H1 (cell line): ENCODE data around the gene MOCS3. TPM values are rescaled to one million over a fixed set of nuclear protein-coding genes. Genes with fewer than 3 reads are reported as not detected.

Source experiments
- CTCF ChIA-PET: fragments of 300-600 bp; sonication (Branson Sonifier 250); formaldehyde crosslinking; loops from one replicate; lab custom pipeline; 2021; ENCODE audit not compliant: partially characterized antibody; lab: Charles Lee
- POLR2A ChIA-PET: fragments of 300-600 bp; sonication (Branson Sonifier 250); formaldehyde crosslinking; loops from one replicate; lab custom pipeline; 2021; ENCODE audit warnings: inconsistent platforms; ENCODE audit not compliant: partially characterized antibody; lab: Charles Lee
- DNase-seq, 2 experiments: peaks; one replicate each; pipeline versions ENCODE4 v3.0.0 to v3.0.0-alpha.2; 2010 to 2022; ENCODE audit warnings: low spot score in 2 of 2, low read depth in 1 of 2, mixed read lengths in 1 of 2
- FAIRE-seq: peaks from 2 replicates; lab custom pipeline; 2011; peaks lifted over from hg19 to GRCh38; lab: Jason Lieb, UNC
- H2AFZ ChIP-seq: 2 replicates; pipeline ENCODE4 v1.8.1; 2012; ENCODE audit warnings: low read length, inconsistent platforms
- H2AK5ac ChIP-seq: 2 replicates; pipeline ENCODE4 v1.6.1; 2013; ENCODE audit warnings: low read depth, low read length
- H2BK120ac ChIP-seq: replicated peaks from 2 replicates; pipeline ENCODE3; 2013; ENCODE audit warnings: low read depth, low read length, inconsistent platforms
- H2BK12ac ChIP-seq: 2 replicates; pipeline ENCODE4 v1.6.1; 2013; ENCODE audit warnings: low read depth, low read length
- H2BK15ac ChIP-seq: 2 replicates; pipeline ENCODE4 v1.6.1; 2013; ENCODE audit warnings: low read length
- H2BK20ac ChIP-seq: 2 replicates; pipeline ENCODE4 v1.6.1; 2013; ENCODE audit warnings: low read length
- H2BK5ac ChIP-seq: 2 replicates; pipeline ENCODE4 v1.6.1; 2013; ENCODE audit warnings: low read depth, low read length
- H3K14ac ChIP-seq: 2 replicates; pipeline ENCODE4 v1.6.1; 2013; ENCODE audit warnings: inconsistent platforms; ENCODE audit not compliant: insufficient read length
- H3K18ac ChIP-seq: 2 replicates; pipeline ENCODE4 v1.6.1; 2013; ENCODE audit warnings: low read length; ENCODE audit errors: extremely low read depth
- H3K23ac ChIP-seq: 2 replicates; pipeline ENCODE4 v1.6.1; 2013; ENCODE audit warnings: inconsistent platforms; ENCODE audit not compliant: insufficient read length
- H3K23me2 ChIP-seq: 2 replicates; pipeline ENCODE4 v1.6.1; 2013; ENCODE audit warnings: low read depth, low read length
- H3K27ac ChIP-seq: 2 replicates; pipeline ENCODE4 v1.6.1; 2011; ENCODE audit warnings: low read depth, low read length, inconsistent platforms
- H3K27me3 ChIP-seq, 4 experiments: replicated peaks in 1 of 4; 1 replicate in 1 of 4; 2 replicates in 3 of 4; pipeline versions ENCODE4 v1.6.1 to v1.8.1; 2011 to 2013; ENCODE audit warnings: low read length in 3 of 4, mild to moderate bottlenecking in 3 of 4, inconsistent platforms in 2 of 4, mixed read lengths in 2 of 4, moderate library complexity in 1 of 4; ENCODE audit not compliant: control insufficient read depth in 3 of 4, insufficient read depth in 3 of 4; ENCODE audit errors: extremely low read depth in 1 of 4
- H3K36me3 ChIP-seq, 4 experiments: 2 replicates each; pipeline versions ENCODE4 v1.6.1 to v1.8.1; 2011 to 2013; ENCODE audit warnings: mild to moderate bottlenecking in 4 of 4, low read length in 3 of 4, moderate library complexity in 2 of 4, control low read depth in 1 of 4, inconsistent platforms in 1 of 4; ENCODE audit not compliant: insufficient read depth in 4 of 4, control insufficient read depth in 2 of 4
- H3K4ac ChIP-seq: replicated peaks from 2 replicates; pipeline ENCODE3; 2013; ENCODE audit warnings: low read length, low read depth, mixed read lengths, inconsistent platforms; ENCODE audit not compliant: insufficient read length
- H3K4me1 ChIP-seq, 4 experiments: replicated peaks in 1 of 4; 1 replicate in 1 of 4; 2 replicates in 3 of 4; pipeline versions ENCODE4 v1.6.1 to v1.8.1; 2011 to 2013; ENCODE audit warnings: low read length in 3 of 4, inconsistent platforms in 2 of 4, mixed read lengths in 1 of 4; ENCODE audit not compliant: insufficient read depth in 4 of 4, control insufficient read depth in 3 of 4
- H3K4me2 ChIP-seq, 2 experiments: 2 replicates each; pipeline versions ENCODE4 v1.6.1 to v1.8.1; 2011 to 2013; ENCODE audit warnings: low read depth in 2 of 2, low read length in 2 of 2, control low read depth in 1 of 2, inconsistent platforms in 1 of 2, mild to moderate bottlenecking in 1 of 2; ENCODE audit not compliant: insufficient read depth in 1 of 2
- H3K4me3 ChIP-seq, 4 experiments: fragments of 200-600, 300-600 bp in 1 of 4; sonication (generic), shearing (Covaris generic), sonication (Bioruptor Twin) in 1 of 4; 2 replicates each; pipeline versions ENCODE4 v1.5.1 to v1.8.1; 2011 to 2016; ENCODE audit warnings: low read length in 4 of 4, low read depth in 3 of 4, control low read depth in 2 of 4, inconsistent platforms in 2 of 4, mild to moderate bottlenecking in 2 of 4, mixed read lengths in 1 of 4, moderate library complexity in 1 of 4; ENCODE audit not compliant: insufficient read depth in 2 of 4; ENCODE audit errors: extremely low read depth in 1 of 4
- H3K56ac ChIP-seq: replicated peaks from 2 replicates; pipeline ENCODE3; 2013; ENCODE audit warnings: low read depth, mild to moderate bottlenecking, mixed read lengths, low read length, inconsistent platforms; ENCODE audit not compliant: insufficient read length
- H3K79me1 ChIP-seq: 2 replicates; pipeline ENCODE4 v1.6.1; 2013; ENCODE audit warnings: low read depth, low read length, control low read depth
- H3K79me2 ChIP-seq, 2 experiments: 2 replicates each; pipeline versions ENCODE4 v1.6.1 to v1.8.1; 2012 to 2013; ENCODE audit warnings: low read length in 2 of 2, mild to moderate bottlenecking in 2 of 2, inconsistent platforms in 1 of 2; ENCODE audit not compliant: insufficient read depth in 2 of 2, control insufficient read depth in 1 of 2
- H3K9ac ChIP-seq, 4 experiments: replicated peaks in 1 of 4; 1 replicate in 1 of 4; 2 replicates in 3 of 4; pipeline versions ENCODE4 v1.6.1 to v1.8.1; 2011 to 2013; ENCODE audit warnings: low read depth in 3 of 4, low read length in 3 of 4, control low read depth in 2 of 4, mild to moderate bottlenecking in 2 of 4, moderate library complexity in 2 of 4, inconsistent platforms in 1 of 4; ENCODE audit errors: extremely low read depth in 1 of 4
- H3K9me3 ChIP-seq, 2 experiments: 2 replicates each; pipeline versions ENCODE4 v1.6.1 to v1.8.1; 2012 to 2013; ENCODE audit warnings: mild to moderate bottlenecking in 2 of 2, moderate library complexity in 2 of 2, control low read depth in 1 of 2, inconsistent platforms in 1 of 2, low read depth in 1 of 2, low read length in 1 of 2, mixed read lengths in 1 of 2; ENCODE audit not compliant: insufficient read depth in 2 of 2
- H4K20me1 ChIP-seq, 2 experiments: replicated peaks in 1 of 2; 2 replicates each; pipeline versions ENCODE3 to v1.8.1; 2011 to 2013; ENCODE audit warnings: inconsistent platforms in 2 of 2, low read length in 2 of 2, mild to moderate bottlenecking in 1 of 2; ENCODE audit not compliant: insufficient read depth in 2 of 2, control insufficient read depth in 1 of 2
- H4K5ac ChIP-seq: 2 replicates; pipeline ENCODE4 v1.6.1; 2013; ENCODE audit warnings: low read length, low read depth, mixed read lengths, inconsistent platforms; ENCODE audit not compliant: insufficient read length
- H4K8ac ChIP-seq: 2 replicates; pipeline ENCODE4 v1.8.0; 2013; ENCODE audit warnings: mild to moderate bottlenecking, moderate library complexity, low read length, inconsistent platforms; ENCODE audit not compliant: insufficient read depth; ENCODE audit errors: extremely low read depth
- H4K91ac ChIP-seq: replicated peaks from 2 replicates; pipeline ENCODE3; 2013; ENCODE audit warnings: low read length, mixed read lengths, inconsistent platforms; ENCODE audit not compliant: insufficient read length
- CHD2 ChIP-seq: IDR thresholded peaks from 2 replicates; pipeline ENCODE4 v1.6.1; 2012; ENCODE audit warnings: low read length, improper control_type of control experiment
- FOSL1 ChIP-seq: IDR thresholded peaks from 2 replicates; pipeline ENCODE4 v1.6.1; 2011; ENCODE audit warnings: mild to moderate bottlenecking, low read depth, low read length, moderate library complexity; ENCODE audit not compliant: insufficient read depth
- KDM5A ChIP-seq: fragments of 200-600 bp; IDR thresholded peaks from 2 replicates; pipeline ENCODE4 v1.7.1; 2012; ENCODE audit warnings: mild to moderate bottlenecking, low read length, inconsistent platforms, mixed read lengths
- TBP ChIP-seq: IDR thresholded peaks from 2 replicates; pipeline ENCODE4 v1.6.1; 2011; ENCODE audit warnings: low read depth, low read length, improper control_type of control experiment
- WGBS, 2 experiments: shearing (Covaris generic) in 1 of 2; methylation state at CpG; one replicate each; pipeline versions ENCODE4 v1.1.6 to v1.1.7; 2013 to 2015; ENCODE audit warnings: low lambda C conversion rate in 2 of 2, mixed read lengths in 2 of 2, inconsistent platforms in 1 of 2, low coverage in 1 of 2, missing lambda C conversion rate in 1 of 2; ENCODE audit not compliant: insufficient replicate concordance in 2 of 2, insufficient coverage in 1 of 2, insufficient read length in 1 of 2; ENCODE audit errors: extremely low coverage in 1 of 2, missing lambda C conversion rate in 1 of 2; 5-methylcytosine and 5-hydroxymethylcytosine counted together
- polyA plus RNA-seq, 7 experiments: library from polyadenylated mRNA; depleted of rRNA in 3 of 7; stranded (reverse) in 5 of 7; unstranded in 2 of 7; fragments of >200 nt in 5 of 7; fragments of 200-250 nt in 2 of 7; gene quantifications; 1 replicate in 5 of 7; 2 replicates in 1 of 7; 4 replicates in 1 of 7; pipeline versions ENCODE4 v1.2.1 to v1.2.3, GENCODE V29; 2011 to 2013; ENCODE audit warnings: missing spikeins in 2 of 7, mixed read lengths in 2 of 7
- total RNA-seq: library from RNA; stranded (reverse); fragmentation: NEBNext Ultra II Directional; extraction: Animal tissue kit (Norgen Biotek cat#: 25700); gene quantifications from 2 replicates; pipeline ENCODE4 v1.2.1, GENCODE V29; 2021
- TF ChIP-seq, protein P1 (sequence below), 3 experiments: IDR thresholded peaks; 1 replicate in 2 of 3; 2 replicates in 1 of 3; pipeline versions ENCODE4 v1.5.1 to v1.6.1; 2011; ENCODE audit warnings: low read length in 3 of 3, mild to moderate bottlenecking in 3 of 3, inconsistent platforms in 2 of 3, low read depth in 1 of 3, moderate library complexity in 1 of 3; ENCODE audit not compliant: insufficient read depth in 1 of 3; ENCODE audit errors: control extremely low read depth in 1 of 3

The MOCS3 gene
- total and polyA plus RNA-seq, 2 of the 8 experiments (the other 6 are each of a cell fraction or from before 2014, with no cell fraction given): 6.2 to 6.3 TPM

GRCh38 chr20:51004305-51004727, 45.7 kb downstream of the MOCS3 start:
- FAIRE-seq: no peak
- no peak overlapping the region for H2BK120ac ChIP-seq
- H3K27me3 ChIP-seq: no peaks in the 10 kb centered on the region; a peak in 1 of 7 replicates
- no peak overlapping the region for H2BK12ac ChIP-seq
- no peak overlapping the region for H3K18ac ChIP-seq
- no peak overlapping the region for H3K4me2 ChIP-seq
- no peak for DNase-seq
- no peak overlapping the region for H4K8ac ChIP-seq
- H4K5ac ChIP-seq: no peak overlapping the region
- H2AFZ ChIP-seq: no peak overlapping the region
- ChIA-PET CTCF (interaction anchor here (1.3 to 2.8 kb wide), 4 partner anchors 11 to 37 kb away, joined by 3 to 15 read pairs (median 8); no protein-coding TSS in a partner anchor), POLR2A (no interaction called here)
- no peaks in the 10 kb centered on the region; a peak in 1 of 8 replicates for H3K36me3 ChIP-seq
- no peak overlapping the region for H2AK5ac ChIP-seq
- TF ChIP-seq TBP (no peak), CHD2 (no peak), FOSL1 (no peak), KDM5A (no peak)
- TF ChIP-seq, protein P1, sequence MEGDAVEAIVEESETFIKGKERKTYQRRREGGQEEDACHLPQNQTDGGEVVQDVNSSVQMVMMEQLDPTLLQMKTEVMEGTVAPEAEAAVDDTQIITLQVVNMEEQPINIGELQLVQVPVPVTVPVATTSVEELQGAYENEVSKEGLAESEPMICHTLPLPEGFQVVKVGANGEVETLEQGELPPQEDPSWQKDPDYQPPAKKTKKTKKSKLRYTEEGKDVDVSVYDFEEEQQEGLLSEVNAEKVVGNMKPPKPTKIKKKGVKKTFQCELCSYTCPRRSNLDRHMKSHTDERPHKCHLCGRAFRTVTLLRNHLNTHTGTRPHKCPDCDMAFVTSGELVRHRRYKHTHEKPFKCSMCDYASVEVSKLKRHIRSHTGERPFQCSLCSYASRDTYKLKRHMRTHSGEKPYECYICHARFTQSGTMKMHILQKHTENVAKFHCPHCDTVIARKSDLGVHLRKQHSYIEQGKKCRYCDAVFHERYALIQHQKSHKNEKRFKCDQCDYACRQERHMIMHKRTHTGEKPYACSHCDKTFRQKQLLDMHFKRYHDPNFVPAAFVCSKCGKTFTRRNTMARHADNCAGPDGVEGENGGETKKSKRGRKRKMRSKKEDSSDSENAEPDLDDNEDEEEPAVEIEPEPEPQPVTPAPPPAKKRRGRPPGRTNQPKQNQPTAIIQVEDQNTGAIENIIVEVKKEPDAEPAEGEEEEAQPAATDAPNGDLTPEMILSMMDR (IDR thresholded peaks at IDR 0.05; ENCODE audit: control extremely low read depth in 1 of 3, insufficient read depth in 1 of 3, low read depth in 1 of 3, low read length in 3 of 3): peak in 2 of 3 experiments; percentile 6; a peak in 2 of 4 replicates
- no peaks in the 10 kb centered on the region for H4K20me1 ChIP-seq
- no peak overlapping the region for H3K14ac ChIP-seq
- H3K79me2 ChIP-seq: no peaks in the 10 kb centered on the region
- WGBS, 2 experiments: 88% methylated on average over 31 of the region's 44 CpGs; no CpG with 5 or more reads in 1 of the 2 experiments
- H3K56ac ChIP-seq: no peak overlapping the region
- no peak overlapping the region for H3K27ac ChIP-seq
- H3K9ac ChIP-seq: no peak overlapping the region
- H2BK15ac ChIP-seq: no peak overlapping the region
- no peaks in the 10 kb centered on the region for H3K79me1 ChIP-seq
- no peak overlapping the region for H3K4ac ChIP-seq
- H2BK5ac ChIP-seq: no peak overlapping the region; the same call in 1 of the 2 replicates
- H3K4me1 ChIP-seq: no peaks in the 10 kb centered on the region
- no peak overlapping the region for H3K23ac ChIP-seq
- H3K9me3 ChIP-seq: no peaks in the 10 kb centered on the region
- no peak overlapping the region for H2BK20ac ChIP-seq
- H4K91ac ChIP-seq: no peak overlapping the region
- H3K23me2 ChIP-seq: no peaks in the 10 kb centered on the region
- H3K4me3 ChIP-seq: no peak overlapping the region
